HG02763 (cell line): ENCODE data around the gene COMMD4.
"Not testable (repeated sequence)": the region's sequence is repeated elsewhere in the genome, so short reads cannot be mapped to it uniquely, and the experiment has no call there.

Source experiments
- ATAC-seq: cut with Tn5 transposase; IDR thresholded peaks from one replicate; pipeline ENCODE4 v1.9.1; 2021; ENCODE audit warnings: mild to moderate bottlenecking, moderate library complexity; ENCODE audit not compliant: unreplicated experiment

COMMD4 gene

GRCh38 chr15:75335705-75336355 lies at the start of gene COMMD4:
TSS of gene COMMD4 (plus strand) at chr15:75336063. CDS start at chr15:75336090, 27 bp downstream.
- ATAC-seq, result no peak

GRCh38 chr15:75293660-75294059 lies 42.2 kb upstream of the COMMD4 start:
- ATAC-seq, result not testable (repeated sequence)

DNA sequence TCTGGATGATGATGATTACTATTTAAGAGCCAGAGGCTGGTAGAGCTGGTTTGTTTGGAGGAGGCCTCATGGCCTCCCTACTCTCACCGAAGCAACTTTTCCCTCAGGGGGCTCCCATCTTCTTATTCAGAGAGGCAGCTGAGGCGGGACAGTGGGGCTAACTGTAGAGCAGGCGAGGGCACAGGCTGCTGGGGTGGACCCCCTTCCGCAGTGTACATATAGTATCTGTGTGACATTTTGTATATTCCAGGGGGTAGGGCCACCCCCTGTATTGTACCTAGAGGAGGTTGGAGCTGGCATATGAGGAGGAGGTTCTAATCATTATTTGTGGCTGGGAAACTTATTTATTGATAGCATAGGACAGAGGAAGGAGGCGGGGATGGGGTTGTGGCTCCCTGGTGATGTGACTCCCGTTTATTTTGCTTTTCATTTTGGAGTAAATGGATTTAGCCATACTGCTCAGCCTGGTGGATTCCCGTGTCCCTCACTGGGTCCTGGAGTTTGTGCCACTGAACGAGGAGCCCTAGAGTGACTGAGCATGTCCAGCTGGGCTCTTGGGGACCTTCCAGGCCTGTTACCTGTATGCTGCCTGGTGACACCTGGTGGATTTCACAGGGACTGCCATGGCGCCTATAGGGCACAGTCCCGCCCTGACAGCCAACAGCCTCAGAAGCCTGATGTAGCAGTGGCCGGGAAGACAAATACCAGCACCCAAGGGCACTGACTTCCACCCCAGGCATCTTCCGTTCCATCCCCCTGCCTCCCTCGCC lies 37.1 kb upstream of the COMMD4 start:
- ATAC-seq, result not testable (repeated sequence)

DNA sequence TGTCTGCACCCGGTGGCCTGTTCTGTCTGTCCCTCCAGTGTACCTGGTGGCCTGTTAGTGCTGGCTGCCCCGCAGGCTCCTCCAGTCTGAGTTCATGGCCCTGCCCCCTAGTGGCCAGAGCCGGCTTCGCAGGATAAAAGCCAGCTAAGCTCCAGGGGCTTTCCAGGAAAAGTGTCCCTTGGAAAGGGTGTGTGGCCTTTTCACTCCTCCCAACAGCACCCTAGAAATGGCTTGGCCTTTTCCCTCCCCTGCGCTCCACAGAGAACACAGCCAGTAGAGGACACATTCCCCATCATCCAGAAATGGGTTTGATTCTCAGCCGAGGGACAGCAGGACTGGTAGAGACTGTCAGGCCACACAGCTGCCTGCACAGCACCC lies 36.6 kb upstream of the COMMD4 start:
- not testable (repeated sequence) for ATAC-seq

DNA sequence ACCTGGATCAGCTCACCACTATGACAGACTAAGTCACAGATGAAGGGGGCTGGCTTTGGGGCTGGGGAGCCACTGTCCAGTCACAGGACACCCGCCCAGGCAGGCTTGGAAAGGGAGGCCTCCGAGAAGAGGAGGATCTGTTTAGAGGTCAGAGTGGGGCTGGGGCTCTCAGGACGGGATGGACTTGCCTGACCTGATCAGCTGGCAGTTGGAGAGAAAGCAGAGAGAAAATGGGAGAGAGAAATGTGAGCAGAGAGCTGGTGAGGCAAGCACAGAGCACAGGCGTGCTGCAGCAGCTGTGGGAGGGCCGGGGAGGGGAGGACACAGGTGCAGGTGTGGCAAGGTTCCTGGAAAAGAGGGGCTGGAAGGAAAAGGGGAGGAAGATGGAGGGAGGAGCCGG lies 35.8 kb upstream of the COMMD4 start:
- ATAC-seq, result not testable (repeated sequence)

DNA sequence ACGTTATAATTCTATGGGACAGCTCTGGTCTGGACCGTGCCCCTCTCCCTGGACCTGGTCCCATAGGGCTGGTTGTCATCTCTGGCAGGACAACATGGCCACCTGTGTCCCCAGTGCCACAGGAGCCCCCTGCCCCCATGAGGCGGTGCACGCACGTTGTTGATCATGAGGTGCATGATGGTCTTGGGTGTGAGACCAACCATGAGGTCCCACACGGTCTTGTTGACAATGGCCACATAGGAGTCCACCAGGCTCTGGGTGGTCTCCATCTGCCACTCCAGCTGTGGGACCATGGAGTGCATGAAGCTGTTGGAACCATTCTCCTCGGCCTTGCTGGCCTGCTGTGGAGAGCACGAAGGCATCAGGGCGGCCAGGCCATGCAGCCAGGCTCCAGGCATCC lies 33.5 kb upstream of the COMMD4 start:
- no peak for ATAC-seq

DNA sequence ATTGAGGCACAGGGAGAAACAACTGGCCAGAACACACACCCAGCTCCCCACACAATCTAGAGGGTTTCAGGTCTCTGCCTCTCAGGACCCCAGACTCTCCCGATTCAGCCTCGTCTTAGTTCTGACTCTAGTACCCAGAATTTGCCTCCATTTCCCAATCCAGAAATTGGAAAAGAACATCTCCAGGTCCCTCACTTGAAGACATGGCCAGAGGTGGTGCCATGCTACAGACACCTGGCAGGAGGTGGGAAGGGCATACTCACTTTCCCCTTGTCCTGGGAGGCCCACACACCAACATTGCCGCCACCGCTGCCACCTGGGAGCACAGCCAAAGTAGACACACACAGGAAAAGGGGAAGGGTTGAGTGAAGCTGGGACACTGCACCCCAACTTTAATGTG lies 33.1 kb upstream of the COMMD4 start:
- not testable (repeated sequence) for ATAC-seq

- ATAC-seq, result no peak
Observed at GRCh38 chr15:75306188-75306587, 29.7 kb upstream of the COMMD4 start.

- no peak for ATAC-seq
Observed at GRCh38 chr15:75307778-75308390, 28.0 kb upstream of the COMMD4 start.

GRCh38 chr15:75309711-75310110 lies 26.2 kb upstream of the COMMD4 start:
- no peak for ATAC-seq

GRCh38 chr15:75312548-75312947 lies 23.3 kb upstream of the COMMD4 start:
- not testable (repeated sequence) for ATAC-seq

DNA sequence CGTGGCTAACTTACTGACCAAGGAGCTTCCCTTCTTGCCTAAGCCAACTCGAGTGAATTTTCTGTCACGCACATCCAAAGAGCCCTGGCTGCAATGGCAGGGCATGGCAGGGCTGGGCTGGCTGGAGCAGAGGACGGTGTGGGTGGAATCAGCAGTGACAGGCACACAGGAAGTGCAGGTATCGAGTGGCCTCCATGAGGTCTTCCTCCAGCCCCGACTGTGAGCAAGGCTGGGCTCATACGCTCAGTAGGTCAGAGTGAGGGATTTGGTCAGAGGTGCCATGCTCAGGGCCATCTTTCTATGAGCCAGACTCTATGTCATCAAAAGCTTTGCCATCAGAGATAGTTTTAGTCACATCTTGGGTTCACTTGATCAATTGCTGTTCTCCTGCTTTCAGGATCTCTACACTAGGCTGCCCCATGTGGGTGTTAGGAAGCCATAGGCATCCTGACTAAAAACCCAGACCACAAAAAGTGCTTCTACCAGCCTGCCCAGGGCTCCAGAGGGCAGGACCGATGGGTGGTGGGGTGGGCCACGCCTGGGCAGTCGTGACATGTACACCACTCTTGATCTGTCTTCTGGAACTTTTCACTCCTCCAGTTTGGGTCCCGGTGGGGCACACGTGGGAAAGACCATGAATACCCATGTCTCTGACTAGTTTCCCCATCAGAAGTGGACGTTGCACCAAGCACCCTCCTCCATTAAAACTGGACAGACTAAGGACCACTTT lies 22.6 kb upstream of the COMMD4 start:
- ATAC-seq, result no peak

DNA sequence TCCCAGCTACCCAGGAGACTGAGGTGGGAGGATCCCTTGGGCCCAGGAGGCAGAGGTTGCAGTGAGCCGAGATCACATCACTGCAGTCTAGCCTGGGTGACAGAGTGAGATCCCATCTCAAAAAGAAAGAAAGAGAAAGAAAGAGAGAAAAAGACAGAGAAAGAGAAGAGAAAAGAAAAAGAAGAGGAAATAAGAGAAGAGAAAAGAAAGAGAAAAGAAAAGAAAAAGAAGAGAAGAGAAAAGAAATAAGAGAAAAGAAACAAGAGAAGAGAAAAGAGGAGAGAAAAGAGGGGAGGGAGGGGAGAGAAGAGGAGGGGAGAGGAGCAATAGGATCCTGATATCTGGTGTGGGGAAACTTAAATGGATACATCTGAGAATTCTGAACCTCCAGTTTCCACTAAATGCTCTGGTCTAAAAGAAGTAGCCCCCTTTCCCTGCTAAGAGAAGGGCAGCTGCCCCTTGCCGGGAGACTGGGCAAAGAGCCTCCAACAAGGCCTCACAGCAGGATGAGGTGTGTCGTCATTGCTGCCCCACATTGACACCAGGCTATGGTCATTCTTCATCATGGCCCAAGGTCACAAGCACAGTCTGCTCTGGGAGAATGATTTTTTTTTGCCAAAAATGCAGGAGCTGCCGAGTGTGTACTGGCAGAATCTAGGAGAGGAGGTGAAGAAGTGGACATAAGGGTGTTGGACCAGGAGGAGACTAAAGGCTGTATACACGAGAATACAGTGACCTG lies 21.1 kb upstream of the COMMD4 start:
- no peak for ATAC-seq

DNA sequence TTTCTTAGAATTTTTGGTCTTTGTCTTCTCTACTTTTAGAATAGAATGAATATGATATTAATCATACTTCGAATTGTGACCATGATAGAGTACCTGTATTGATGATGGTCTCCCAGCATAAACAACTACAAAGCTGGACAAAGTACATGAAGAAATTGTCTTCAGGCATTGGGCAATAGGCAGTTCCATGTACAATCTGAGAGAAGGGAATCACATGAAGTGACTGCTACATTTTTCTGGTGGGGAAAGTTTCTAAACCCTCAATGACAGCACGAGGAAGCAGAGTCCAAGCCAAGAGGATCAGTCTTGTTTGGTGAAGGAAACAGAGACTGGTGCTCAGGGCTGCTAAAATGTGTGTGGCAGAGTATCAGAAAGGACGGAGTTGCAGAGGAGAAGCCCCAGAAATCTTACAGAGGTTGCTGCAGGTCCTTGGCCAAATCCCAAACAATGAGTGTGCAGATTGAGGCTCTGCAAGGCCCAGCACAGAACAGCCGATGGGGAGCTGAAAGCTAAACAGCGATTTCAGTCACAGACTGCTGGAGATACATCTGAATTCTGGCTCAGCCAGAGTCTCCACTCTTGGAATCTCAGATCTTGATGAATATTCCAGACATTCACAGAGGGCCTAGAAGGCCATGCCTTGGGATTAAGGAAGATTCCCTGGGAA lies 16.5 kb upstream of the COMMD4 start:
- ATAC-seq, result not testable (repeated sequence)

- no peak for ATAC-seq
Observed at GRCh38 chr15:75321711-75322110, 14.2 kb upstream of the COMMD4 start.

- ATAC-seq, result no peak
Observed at GRCh38 chr15:75325922-75326321, 9.9 kb upstream of the COMMD4 start.

DNA sequence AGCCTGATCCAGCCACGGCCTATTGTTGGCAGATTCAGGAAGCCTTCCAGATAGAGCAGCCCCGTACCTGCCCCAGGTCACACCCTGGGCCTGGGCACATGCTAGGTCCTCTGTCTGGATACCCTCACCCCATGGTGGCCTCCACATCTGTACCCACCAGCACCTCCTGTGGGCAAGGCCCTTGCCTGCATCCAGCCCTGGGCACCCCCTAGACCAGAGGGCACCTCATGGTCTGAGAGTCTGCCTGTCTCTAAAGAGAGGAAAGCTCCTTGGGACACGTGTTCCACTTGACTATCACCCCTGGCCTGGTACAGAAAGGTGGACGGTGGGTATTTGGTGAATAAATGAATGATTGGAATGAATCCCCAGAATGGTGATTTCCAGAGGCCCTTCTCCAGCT lies 8.9 kb upstream of the COMMD4 start:
- ATAC-seq, result no peak

GRCh38 chr15:75327491-75327890 lies 8.4 kb upstream of the COMMD4 start:
- ATAC-seq, result no peak

GRCh38 chr15:75328493-75329314 lies 7.2 kb upstream of the COMMD4 start:
- no peak for ATAC-seq
